Measurements from ENCODE around the gene LRMDA. TPM values are rescaled to one million over a fixed set of nuclear protein-coding genes. Genes with fewer than 3 reads are reported as not detected.

Gene LRMDA
- total and polyA plus RNA-seq, 2 donors (not counting 3 experiments of a cell fraction or from before 2014, with no cell fraction given) = 9.7 to 18.0 TPM

DNA sequence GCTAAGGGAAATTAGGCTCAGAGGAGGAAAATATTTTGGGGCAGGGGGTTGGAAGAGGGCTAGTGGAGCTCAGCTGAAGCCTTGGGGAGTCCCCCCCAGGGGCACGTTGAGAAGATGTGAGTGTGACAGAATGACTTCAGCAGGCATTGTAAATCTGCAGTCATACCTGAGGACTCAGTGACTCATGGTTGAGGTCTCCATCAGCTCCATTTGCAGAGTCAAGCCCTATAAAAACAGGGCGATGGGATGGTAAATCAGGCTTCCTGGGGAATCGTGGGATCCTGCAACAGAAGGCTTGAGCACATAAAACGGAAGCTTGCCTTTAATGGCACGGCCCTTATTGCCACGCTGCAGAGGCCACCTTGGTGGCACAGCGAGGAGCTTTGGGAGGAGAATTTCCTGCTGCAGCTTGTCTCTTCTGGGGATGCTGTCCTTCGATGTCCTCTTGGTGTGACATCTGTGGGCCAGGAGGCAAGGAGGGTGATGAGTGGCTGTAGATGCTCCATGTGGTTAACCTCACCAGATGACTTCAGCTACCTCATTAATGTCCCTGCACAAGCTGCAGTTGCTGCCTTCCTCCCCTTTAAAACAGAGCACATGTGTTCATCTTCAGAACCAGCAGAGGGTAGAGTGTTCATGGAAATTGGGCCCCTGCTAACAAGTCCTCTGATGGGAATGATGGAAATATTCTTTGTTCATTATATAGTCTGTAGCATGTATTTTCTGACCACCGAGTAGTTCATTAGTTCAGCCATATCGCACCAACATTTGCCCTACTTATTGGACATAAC lies 285.9 kb downstream of the LRMDA start:
- Histone ChIP-seq H4K20me1 (replicated peaks; ENCODE audit: control insufficient read depth, extremely low read depth, insufficient read depth, low read length) (no peaks in the 10 kb centered on the region), H3K79me2 (ENCODE audit: control insufficient read depth, insufficient read depth, low read length) (no peaks in the 10 kb centered on the region), H3K4me2 (ENCODE audit: insufficient read depth, low read length) (no peak overlapping the region), H3K9me3 (replicated peaks; ENCODE audit: control insufficient read depth, insufficient read depth, low read length) (no peaks in the 10 kb centered on the region), H3K4me1 (ENCODE audit: control insufficient read depth, extremely low read depth, insufficient read depth, low read length) (no peaks in the 10 kb centered on the region), H3K9ac (replicated peaks; ENCODE audit: extremely low read depth, insufficient read depth, low read length) (no peak overlapping the region), H3K27me3 (ENCODE audit: control insufficient read depth in 2 of 2, insufficient read depth in 2 of 2, low read length in 2 of 2) (no peaks in the 10 kb centered on the region), H3K36me3 (ENCODE audit: control insufficient read depth in 2 of 2, extremely low read depth in 1 of 2, insufficient read depth in 2 of 2, low read length in 2 of 2) (no peaks in the 10 kb centered on the region), H3K27ac (ENCODE audit: insufficient read depth, low read depth, low read length) (no peak overlapping the region), H2AFZ (ENCODE audit: low read depth, low read length) (no peak overlapping the region), H3K9me1 (replicated peaks; ENCODE audit: control insufficient read depth, extremely low read depth, insufficient read depth, low read length) (no peaks in the 10 kb centered on the region), H3K4me3 (replicated peaks in 1 of 3; ENCODE audit: insufficient read depth in 1 of 3, low read depth in 1 of 3, low read length in 3 of 3) (no peak overlapping the region)
- CTCF ChIA-PET = interaction anchor here (1.2 kb wide), 1 partner anchor 36 kb away, joined by 3 read pairs; no protein-coding TSS in a partner anchor
- no peak for DNase-seq (ENCODE audit: low read depth, low spot score)
- intact Hi-C loops (cut with micrococcal nuclease) (no loop called here), dilution Hi-C loops (cut with MboI; ENCODE audit: extremely low pct_ligation_motif_present, low sequenced_read_pairs) (no loop called here)
- no TSS peak for BruUV-seq (replicated peaks)
- POLR2A ChIA-PET = no interaction called here
- TF ChIP-seq MYC (IDR thresholded peaks at IDR 0.05; ENCODE audit: low read depth, low read length) = no peak
- no peak for TF ChIP-seq POLR2A (IDR thresholded peaks at IDR 0.05; ENCODE audit: low read depth, low read length)
- TF ChIP-seq GATA2 (IDR thresholded peaks at IDR 0.05; ENCODE audit: insufficient read depth, insufficient read length, low read depth, low read length) = no peak
- TF ChIP-seq JUN (IDR thresholded peaks at IDR 0.05; ENCODE audit: borderline replicate concordance, insufficient read depth, insufficient read length, low read depth) = no peak
- TF ChIP-seq, protein P1, sequence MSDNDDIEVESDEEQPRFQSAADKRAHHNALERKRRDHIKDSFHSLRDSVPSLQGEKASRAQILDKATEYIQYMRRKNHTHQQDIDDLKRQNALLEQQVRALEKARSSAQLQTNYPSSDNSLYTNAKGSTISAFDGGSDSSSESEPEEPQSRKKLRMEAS (IDR thresholded peaks at IDR 0.05; ENCODE audit: insufficient read depth, insufficient read length) = no peak
- no peak for TF ChIP-seq FOS (IDR thresholded peaks at IDR 0.05; ENCODE audit: borderline replicate concordance, insufficient read depth, low read length)
- no peak for TF ChIP-seq CTCF (IDR thresholded peaks at IDR 0.05; ENCODE audit: extremely low read depth in 1 of 2, insufficient read depth in 1 of 2, low read depth in 1 of 2, low read length in 2 of 2)
- TF ChIP-seq POLR2AphosphoS5 (IDR thresholded peaks at IDR 0.05; ENCODE audit: insufficient read depth, low read depth, low read length) = no peak
- TF ChIP-seq EZH2 (IDR thresholded peaks at IDR 0.05; ENCODE audit: borderline replicate concordance, low read depth, low read length, severe bottlenecking) = no peak
- no peak for FAIRE-seq
